HEK293 (cell line): Measurements from ENCODE around the gene CAMK2B.

Experiments used
- KLF7 ChIP-seq: fragments of 450-650 bp; formaldehyde crosslinking; IDR thresholded peaks from 2 replicates; pipeline ENCODE4 v1.5.1; 2016; ENCODE audit warnings: missing biosample characterization, missing genetic modification characterization, borderline replicate concordance
- TF ChIP-seq, protein P1 (sequence below): fragments of 450-650 bp; formaldehyde crosslinking; IDR thresholded peaks from 2 replicates; pipeline ENCODE4 v1.5.1; 2016; ENCODE audit warnings: missing biosample characterization, missing genetic modification characterization
- TF ChIP-seq, protein P2 (sequence below): fragments of 450-650 bp; formaldehyde crosslinking; IDR thresholded peaks from 2 replicates; pipeline ENCODE4 v1.5.1; 2016; ENCODE audit warnings: missing biosample characterization, missing genetic modification characterization

DNA sequence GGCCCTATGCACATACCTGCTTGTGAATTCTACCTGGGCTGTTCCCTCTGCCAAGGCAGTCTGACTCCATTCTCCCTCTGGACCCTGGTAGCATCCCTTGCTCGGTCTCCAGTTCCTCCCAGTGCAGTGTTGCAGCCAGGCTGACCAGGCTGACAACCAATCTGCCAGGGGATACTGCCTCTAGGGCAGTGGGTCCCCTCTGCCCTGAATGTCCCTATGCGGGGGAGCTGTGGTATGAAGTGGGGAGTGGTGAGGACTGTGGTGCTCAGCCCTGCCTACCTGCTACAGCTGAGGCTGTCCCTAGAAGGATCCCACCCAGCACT is 48.0 kb upstream of the CAMK2B start:
- TF ChIP-seq, protein P1, sequence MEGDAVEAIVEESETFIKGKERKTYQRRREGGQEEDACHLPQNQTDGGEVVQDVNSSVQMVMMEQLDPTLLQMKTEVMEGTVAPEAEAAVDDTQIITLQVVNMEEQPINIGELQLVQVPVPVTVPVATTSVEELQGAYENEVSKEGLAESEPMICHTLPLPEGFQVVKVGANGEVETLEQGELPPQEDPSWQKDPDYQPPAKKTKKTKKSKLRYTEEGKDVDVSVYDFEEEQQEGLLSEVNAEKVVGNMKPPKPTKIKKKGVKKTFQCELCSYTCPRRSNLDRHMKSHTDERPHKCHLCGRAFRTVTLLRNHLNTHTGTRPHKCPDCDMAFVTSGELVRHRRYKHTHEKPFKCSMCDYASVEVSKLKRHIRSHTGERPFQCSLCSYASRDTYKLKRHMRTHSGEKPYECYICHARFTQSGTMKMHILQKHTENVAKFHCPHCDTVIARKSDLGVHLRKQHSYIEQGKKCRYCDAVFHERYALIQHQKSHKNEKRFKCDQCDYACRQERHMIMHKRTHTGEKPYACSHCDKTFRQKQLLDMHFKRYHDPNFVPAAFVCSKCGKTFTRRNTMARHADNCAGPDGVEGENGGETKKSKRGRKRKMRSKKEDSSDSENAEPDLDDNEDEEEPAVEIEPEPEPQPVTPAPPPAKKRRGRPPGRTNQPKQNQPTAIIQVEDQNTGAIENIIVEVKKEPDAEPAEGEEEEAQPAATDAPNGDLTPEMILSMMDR (tag by site-specific recombination) = no peak
- no peak for TF ChIP-seq KLF7 (tag by site-specific recombination)
- TF ChIP-seq, protein P2, sequence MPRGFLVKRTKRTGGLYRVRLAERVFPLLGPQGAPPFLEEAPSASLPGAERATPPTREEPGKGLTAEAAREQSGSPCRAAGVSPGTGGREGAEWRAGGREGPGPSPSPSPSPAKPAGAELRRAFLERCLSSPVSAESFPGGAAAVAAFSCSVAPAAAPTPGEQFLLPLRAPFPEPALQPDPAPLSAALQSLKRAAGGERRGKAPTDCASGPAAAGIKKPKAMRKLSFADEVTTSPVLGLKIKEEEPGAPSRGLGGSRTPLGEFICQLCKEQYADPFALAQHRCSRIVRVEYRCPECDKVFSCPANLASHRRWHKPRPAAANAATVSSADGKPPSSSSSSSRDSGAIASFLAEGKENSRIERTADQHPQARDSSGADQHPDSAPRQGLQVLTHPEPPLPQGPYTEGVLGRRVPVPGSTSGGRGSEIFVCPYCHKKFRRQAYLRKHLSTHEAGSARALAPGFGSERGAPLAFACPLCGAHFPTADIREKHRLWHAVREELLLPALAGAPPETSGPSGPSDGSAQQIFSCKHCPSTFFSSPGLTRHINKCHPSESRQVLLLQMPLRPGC (tag by site-specific recombination) = no peak
